Keratinocyte (primary cell): ENCODE measurements around the gene SLFN5.
"Not testable (repeated sequence)": the region's sequence is repeated elsewhere in the genome, so short reads cannot be mapped to it uniquely, and the experiment has no call there.

Experiments
- CTCF ChIP-seq, 3 experiments: IDR thresholded peaks in 1 of 3; conservative IDR thresholded peaks in 1 of 3; optimal IDR thresholded peaks in 1 of 3; 2 replicates in 2 of 3; 3 replicates in 1 of 3; pipeline versions ENCODE3 to v1.5.1; 2011; ENCODE audit warnings: low read length in 3 of 3, mild to moderate bottlenecking in 3 of 3, moderate library complexity in 2 of 3, control low read depth in 1 of 3, inconsistent platforms in 1 of 3; ENCODE audit not compliant: insufficient read depth in 2 of 3; ENCODE audit errors: extremely low read depth in 1 of 3
- EZH2 ChIP-seq: IDR thresholded peaks from one replicate; pipeline ENCODE4 v1.6.1; 2012; ENCODE audit warnings: inconsistent platforms, mild to moderate bottlenecking, low read length, moderate library complexity

GRCh38 chr17:35278876-35279275 lies 36.0 kb downstream of the SLFN5 start:
- TF ChIP-seq CTCF (optimal IDR thresholded peaks at IDR 0.05 in 1 of 3, IDR thresholded peaks at IDR 0.05 in 1 of 3, conservative IDR thresholded peaks at IDR 0.05 in 1 of 3; ENCODE audit: extremely low read depth in 1 of 3, insufficient read depth in 2 of 3, low read length in 3 of 3); EZH2: not testable (repeated sequence)
